ENCODE results near the gene DAZAP2.
"Not testable (repeated sequence)": the region's sequence is repeated elsewhere in the genome, so short reads cannot be mapped to it uniquely, and the experiment has no call there.

DAZAP2 gene

DNA sequence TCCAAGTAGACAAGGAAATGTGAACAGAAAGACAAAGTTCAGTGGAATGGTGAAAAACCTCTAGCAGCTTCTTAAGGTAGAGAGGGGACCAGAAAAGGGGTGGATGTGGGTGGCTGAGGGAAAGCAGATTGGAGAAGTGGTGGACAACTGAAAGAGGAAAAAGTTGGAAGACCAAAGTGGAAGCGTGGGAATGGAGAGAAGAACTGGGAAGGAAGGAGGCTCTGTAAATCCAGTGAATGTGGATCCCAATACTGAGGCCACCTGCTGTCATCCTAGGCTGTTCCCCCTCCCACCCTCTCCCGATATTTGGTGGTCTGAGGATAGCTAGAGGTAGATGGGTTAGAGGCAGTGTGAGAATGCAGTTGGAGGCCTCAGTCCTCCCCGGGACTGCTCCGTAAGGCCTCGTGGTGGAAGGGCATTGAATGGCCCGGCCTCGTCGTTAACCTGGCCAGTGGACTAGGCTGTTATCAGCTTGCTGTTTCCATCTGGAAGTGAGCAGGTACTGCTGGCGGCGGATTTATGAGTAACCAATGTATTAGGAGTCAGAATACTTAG, 19.9 kb upstream of the DAZAP2 start:
- no peak overlapping the region for H4K5ac ChIP-seq (ENCODE audit: low read length)
- H3K9ac ChIP-seq (ENCODE audit: low read length) = peak overlapping the region; percentile 79
- no peak overlapping the region for H2BK15ac ChIP-seq (replicated peaks; ENCODE audit: low read depth)
- peak overlapping the region; percentile 100 for H3K18ac ChIP-seq (ENCODE audit: low read length)
- H3K4ac ChIP-seq (ENCODE audit: low read depth, low read length) = peak overlapping the region; percentile 38
- H2BK120ac ChIP-seq (ENCODE audit: low read depth, low read length) = no peak overlapping the region
- H2AK5ac ChIP-seq (ENCODE audit: low read length) = peak overlapping the region; percentile 71
- no CpG with 5 or more reads among the region's 10 CpGs for WGBS (ENCODE audit: extremely low coverage, insufficient coverage, low lambda C conversion rate)
- peak overlapping the region; percentile 91 for H3K56ac ChIP-seq (ENCODE audit: low read length)
- H3K36me3 ChIP-seq (ENCODE audit: control insufficient read depth, insufficient read depth, low read length) = no peaks in the 10 kb centered on the region
- H3K4me3 ChIP-seq (ENCODE audit: low read length) = no peak overlapping the region
- H3K79me2 ChIP-seq (ENCODE audit: control insufficient read depth, insufficient read depth, low read length) = no peaks in the 10 kb centered on the region
- no peaks in the 10 kb centered on the region for H3K27me3 ChIP-seq (ENCODE audit: insufficient read depth, low read length, poor library complexity)
- DNase-seq = peak; percentile 59
- no peak overlapping the region for H4K8ac ChIP-seq (ENCODE audit: low read depth, low read length)
- H3K79me1 ChIP-seq (ENCODE audit: low read length) = no peaks in the 10 kb centered on the region
- peak overlapping the region; percentile 38 for H2BK5ac ChIP-seq (ENCODE audit: low read length)
- no peak overlapping the region for H3K23ac ChIP-seq (ENCODE audit: low read length)
- H3K27ac ChIP-seq (ENCODE audit: low read depth, low read length) = peak overlapping the region; percentile 68
- peak overlapping the region; percentile 64 for H3K4me2 ChIP-seq (ENCODE audit: low read length)
- peaks cover 11% of the 10 kb centered on the region for H3K4me1 ChIP-seq (ENCODE audit: control insufficient read depth, low read depth, low read length)

DNA sequence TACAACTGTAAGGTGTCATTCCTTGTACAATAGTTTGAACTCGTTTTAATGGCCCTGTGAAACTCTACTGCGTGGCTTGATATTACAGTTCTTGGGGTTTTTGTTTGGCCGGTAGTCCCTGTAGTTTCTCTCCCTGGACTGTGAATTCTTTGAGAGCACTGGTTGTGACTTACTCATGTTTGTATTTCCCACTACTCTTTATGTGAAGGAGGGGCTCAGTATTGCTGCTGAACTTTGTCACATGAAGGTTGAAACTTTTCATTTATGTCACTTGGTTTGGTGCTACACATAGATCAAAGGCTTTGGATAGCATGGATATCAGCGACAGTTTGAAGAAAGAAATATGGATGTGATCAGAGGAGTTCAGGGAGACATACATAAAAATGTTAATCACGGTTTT, 19.3 kb upstream of the DAZAP2 start:
- DNase-seq = no peak
- H3K56ac ChIP-seq (ENCODE audit: low read length) = peak overlapping the region; percentile 64
- no peaks in the 10 kb centered on the region for H3K79me2 ChIP-seq (ENCODE audit: control insufficient read depth, insufficient read depth, low read length)
- no peak overlapping the region for H2BK15ac ChIP-seq (replicated peaks; ENCODE audit: low read depth)
- peak overlapping the region; percentile 80 for H2AK5ac ChIP-seq (ENCODE audit: low read length)
- no peak overlapping the region for H4K5ac ChIP-seq (ENCODE audit: low read length)
- no peaks in the 10 kb centered on the region for H3K79me1 ChIP-seq (ENCODE audit: low read length)
- no peak overlapping the region for H3K18ac ChIP-seq (ENCODE audit: low read length)
- H3K9ac ChIP-seq (ENCODE audit: low read length) = peak overlapping the region; percentile 38
- H3K4me3 ChIP-seq (ENCODE audit: low read length) = no peak overlapping the region
- H3K4me1 ChIP-seq (ENCODE audit: control insufficient read depth, low read depth, low read length) = peaks cover 11% of the 10 kb centered on the region
- H3K36me3 ChIP-seq (ENCODE audit: control insufficient read depth, insufficient read depth, low read length) = no peaks in the 10 kb centered on the region
- no peak overlapping the region for H2BK120ac ChIP-seq (ENCODE audit: low read depth, low read length)
- no peak overlapping the region for H3K27ac ChIP-seq (ENCODE audit: low read depth, low read length)
- no CpG with 5 or more reads among the region's 5 CpGs for WGBS (ENCODE audit: extremely low coverage, insufficient coverage, low lambda C conversion rate)
- no peak overlapping the region for H4K8ac ChIP-seq (ENCODE audit: low read depth, low read length)
- no peak overlapping the region for H3K4ac ChIP-seq (ENCODE audit: low read depth, low read length)
- no peaks in the 10 kb centered on the region for H3K27me3 ChIP-seq (ENCODE audit: insufficient read depth, low read length, poor library complexity)
- H3K4me2 ChIP-seq (ENCODE audit: low read length) = peak overlapping the region; percentile 15
- no peak overlapping the region for H3K23ac ChIP-seq (ENCODE audit: low read length)
- no peak overlapping the region for H2BK5ac ChIP-seq (ENCODE audit: low read length)

DNA sequence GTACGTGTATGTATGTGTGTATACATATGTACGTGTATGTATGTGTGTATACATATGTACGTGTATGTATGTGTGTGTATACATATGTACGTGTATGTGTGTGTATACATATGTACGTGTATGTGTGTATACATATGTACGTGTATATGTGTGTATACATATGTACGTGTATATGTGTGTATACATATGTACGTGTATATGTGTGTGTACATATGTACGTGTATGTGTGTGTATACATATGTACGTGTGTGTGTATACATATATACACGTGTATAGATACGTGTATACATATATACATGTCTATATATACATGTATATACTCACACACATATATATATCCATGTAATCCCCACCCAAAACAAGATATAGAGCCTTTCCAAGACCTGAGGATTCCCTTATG, 18.8 kb upstream of the DAZAP2 start:
- H4K5ac ChIP-seq (ENCODE audit: low read length); H3K36me3 ChIP-seq (ENCODE audit: control insufficient read depth, insufficient read depth, low read length); H3K23ac ChIP-seq (ENCODE audit: low read length); DNase-seq; H2BK15ac ChIP-seq (replicated peaks; ENCODE audit: low read depth); H3K79me1 ChIP-seq (ENCODE audit: low read length); H2BK5ac ChIP-seq (ENCODE audit: low read length); H4K8ac ChIP-seq (ENCODE audit: low read depth, low read length); H3K56ac ChIP-seq (ENCODE audit: low read length); H3K4me3 ChIP-seq (ENCODE audit: low read length); H3K27me3 ChIP-seq (ENCODE audit: insufficient read depth, low read length, poor library complexity); H2BK120ac ChIP-seq (ENCODE audit: low read depth, low read length); H3K18ac ChIP-seq (ENCODE audit: low read length); H3K9ac ChIP-seq (ENCODE audit: low read length); H3K4ac ChIP-seq (ENCODE audit: low read depth, low read length); H3K79me2 ChIP-seq (ENCODE audit: control insufficient read depth, insufficient read depth, low read length); H3K4me2 ChIP-seq (ENCODE audit: low read length); H2AK5ac ChIP-seq (ENCODE audit: low read length); H3K27ac ChIP-seq (ENCODE audit: low read depth, low read length): not testable (repeated sequence)
- WGBS (ENCODE audit: extremely low coverage, insufficient coverage, low lambda C conversion rate) = no CpG with 5 or more reads among the region's 12 CpGs
- H3K4me1 ChIP-seq (ENCODE audit: control insufficient read depth, low read depth, low read length) = peaks cover 11% of the 10 kb centered on the region

DNA sequence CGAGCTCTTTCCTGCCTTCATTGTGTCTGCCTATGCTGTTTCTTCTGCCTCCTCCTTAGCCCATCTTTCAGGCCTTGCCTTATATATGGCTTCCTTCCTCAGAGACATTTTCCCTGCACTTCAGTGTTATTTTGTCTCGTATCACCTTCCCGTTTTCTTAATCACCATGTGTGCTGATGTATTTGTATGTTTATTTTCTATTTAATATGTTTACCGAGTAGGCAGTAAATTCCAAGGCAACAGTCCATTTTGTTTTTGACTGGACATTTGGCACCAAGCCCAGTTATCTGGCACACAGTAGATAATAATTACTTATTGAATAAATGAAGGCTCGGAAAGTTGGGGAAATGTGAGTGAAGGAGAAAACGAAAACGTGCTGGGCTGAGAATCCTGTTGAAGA, 16.2 kb upstream of the DAZAP2 start:
- DNase-seq = no peak
- Histone ChIP-seq H3K4me3 (ENCODE audit: low read length) (no peak overlapping the region), H3K79me2 (ENCODE audit: control insufficient read depth, insufficient read depth, low read length) (no peaks in the 10 kb centered on the region), H3K27ac (ENCODE audit: low read depth, low read length) (no peak overlapping the region), H2BK120ac (ENCODE audit: low read depth, low read length) (no peak overlapping the region), H3K56ac (ENCODE audit: low read length) (no peak overlapping the region), H3K36me3 (ENCODE audit: control insufficient read depth, insufficient read depth, low read length) (no peaks in the 10 kb centered on the region), H4K5ac (ENCODE audit: low read length) (no peak overlapping the region), H3K79me1 (ENCODE audit: low read length) (no peaks in the 10 kb centered on the region), H3K9ac (ENCODE audit: low read length) (no peak overlapping the region), H3K18ac (ENCODE audit: low read length) (no peak overlapping the region), H2BK5ac (ENCODE audit: low read length) (no peak overlapping the region), H2AK5ac (ENCODE audit: low read length) (no peak overlapping the region), H3K27me3 (ENCODE audit: insufficient read depth, low read length, poor library complexity) (no peaks in the 10 kb centered on the region), H3K23ac (ENCODE audit: low read length) (no peak overlapping the region), H2BK15ac (replicated peaks; ENCODE audit: low read depth) (no peak overlapping the region), H3K4me2 (ENCODE audit: low read length) (no peak overlapping the region), H4K8ac (ENCODE audit: low read depth, low read length) (no peak overlapping the region), H3K4me1 (ENCODE audit: control insufficient read depth, low read depth, low read length) (peaks cover 9% of the 10 kb centered on the region), H3K4ac (ENCODE audit: low read depth, low read length) (no peak overlapping the region)
- 100% methylated on average over 3 of the region's 7 CpGs for WGBS (ENCODE audit: extremely low coverage, insufficient coverage, low lambda C conversion rate)

DNA sequence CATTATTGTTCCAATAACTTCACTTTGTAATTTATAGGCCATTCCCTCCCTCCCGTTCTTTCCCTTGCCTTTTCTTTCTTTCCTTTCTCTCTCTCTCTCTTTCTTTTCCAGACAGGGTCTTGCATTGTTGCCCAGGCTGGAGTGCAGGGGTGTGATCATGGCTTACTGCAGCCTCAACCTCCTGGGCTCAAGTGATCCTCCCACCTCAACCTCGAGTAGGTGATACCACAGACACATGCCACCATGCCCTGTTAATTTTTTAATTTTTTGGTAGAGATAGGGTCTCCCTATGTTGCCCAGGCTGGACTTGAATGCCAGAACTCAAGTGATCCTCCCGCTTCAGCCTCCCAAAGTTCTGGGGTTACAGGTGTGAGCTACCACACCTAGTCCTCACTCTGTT, 14.0 kb upstream of the DAZAP2 start:
- Histone ChIP-seq H3K4me2 (ENCODE audit: low read length) (no peak overlapping the region), H3K79me2 (ENCODE audit: control insufficient read depth, insufficient read depth, low read length) (no peaks in the 10 kb centered on the region), H3K4me1 (ENCODE audit: control insufficient read depth, low read depth, low read length) (no peaks in the 10 kb centered on the region), H3K18ac (ENCODE audit: low read length) (no peak overlapping the region), H2BK15ac (replicated peaks; ENCODE audit: low read depth) (no peak overlapping the region), H3K4ac (ENCODE audit: low read depth, low read length) (no peak overlapping the region), H2AK5ac (ENCODE audit: low read length) (no peak overlapping the region), H3K56ac (ENCODE audit: low read length) (no peak overlapping the region), H3K23ac (ENCODE audit: low read length) (no peak overlapping the region), H3K27me3 (ENCODE audit: insufficient read depth, low read length, poor library complexity) (no peaks in the 10 kb centered on the region), H2BK120ac (ENCODE audit: low read depth, low read length) (no peak overlapping the region), H3K79me1 (ENCODE audit: low read length) (no peaks in the 10 kb centered on the region), H4K8ac (ENCODE audit: low read depth, low read length) (no peak overlapping the region), H2BK5ac (ENCODE audit: low read length) (no peak overlapping the region), H3K36me3 (ENCODE audit: control insufficient read depth, insufficient read depth, low read length) (no peaks in the 10 kb centered on the region), H3K4me3 (ENCODE audit: low read length) (no peak overlapping the region), H4K5ac (ENCODE audit: low read length) (no peak overlapping the region), H3K27ac (ENCODE audit: low read depth, low read length) (no peak overlapping the region), H3K9ac (ENCODE audit: low read length) (no peak overlapping the region)
- no CpG with 5 or more reads among the region's 3 CpGs for WGBS (ENCODE audit: extremely low coverage, insufficient coverage, low lambda C conversion rate)
- DNase-seq = no peak

DNA sequence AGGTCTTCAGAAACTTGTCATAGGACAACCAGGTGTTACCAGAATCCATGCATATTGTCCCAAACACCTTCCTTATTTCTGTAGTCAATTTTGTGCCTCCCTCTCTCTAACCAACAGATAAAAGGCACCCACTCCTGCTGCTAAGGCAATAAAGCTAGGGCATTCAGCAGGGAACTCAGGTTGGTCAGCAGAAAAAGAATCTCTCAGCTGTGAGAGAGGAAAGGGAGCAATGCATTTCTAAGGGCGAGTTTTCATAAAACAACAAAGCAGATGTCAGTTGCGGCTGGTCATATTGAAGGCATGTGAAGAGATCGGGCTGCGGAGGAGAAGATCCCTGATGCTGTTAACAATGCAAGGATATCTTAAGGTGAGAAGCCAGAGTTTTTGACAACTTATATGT, 13.4 kb upstream of the DAZAP2 start:
- no peak overlapping the region for H3K27ac ChIP-seq (ENCODE audit: low read depth, low read length)
- H3K56ac ChIP-seq (ENCODE audit: low read length) = no peak overlapping the region
- H3K4me2 ChIP-seq (ENCODE audit: low read length) = no peak overlapping the region
- WGBS (ENCODE audit: extremely low coverage, insufficient coverage, low lambda C conversion rate) = no CpG with 5 or more reads among the region's 4 CpGs
- H3K4me3 ChIP-seq (ENCODE audit: low read length) = no peak overlapping the region
- no peak overlapping the region for H2BK15ac ChIP-seq (replicated peaks; ENCODE audit: low read depth)
- H3K79me2 ChIP-seq (ENCODE audit: control insufficient read depth, insufficient read depth, low read length) = no peaks in the 10 kb centered on the region
- no peak overlapping the region for H2AK5ac ChIP-seq (ENCODE audit: low read length)
- no peaks in the 10 kb centered on the region for H3K4me1 ChIP-seq (ENCODE audit: control insufficient read depth, low read depth, low read length)
- no peak overlapping the region for H3K4ac ChIP-seq (ENCODE audit: low read depth, low read length)
- H2BK5ac ChIP-seq (ENCODE audit: low read length) = no peak overlapping the region
- H3K36me3 ChIP-seq (ENCODE audit: control insufficient read depth, insufficient read depth, low read length) = no peaks in the 10 kb centered on the region
- H4K8ac ChIP-seq (ENCODE audit: low read depth, low read length) = no peak overlapping the region
- no peak for DNase-seq
- no peaks in the 10 kb centered on the region for H3K79me1 ChIP-seq (ENCODE audit: low read length)
- no peak overlapping the region for H2BK120ac ChIP-seq (ENCODE audit: low read depth, low read length)
- no peak overlapping the region for H3K23ac ChIP-seq (ENCODE audit: low read length)
- no peak overlapping the region for H3K9ac ChIP-seq (ENCODE audit: low read length)
- no peak overlapping the region for H3K18ac ChIP-seq (ENCODE audit: low read length)
- no peaks in the 10 kb centered on the region for H3K27me3 ChIP-seq (ENCODE audit: insufficient read depth, low read length, poor library complexity)
- no peak overlapping the region for H4K5ac ChIP-seq (ENCODE audit: low read length)
